ENCODE data around the gene ATP8B3.

GRCh38 chr19:1736927-1737326 is 75.1 kb downstream of the ATP8B3 start:
- TF ChIP-seq POLR2A (IDR thresholded peaks at IDR 0.05) = no peak
- TF ChIP-seq, protein P1, sequence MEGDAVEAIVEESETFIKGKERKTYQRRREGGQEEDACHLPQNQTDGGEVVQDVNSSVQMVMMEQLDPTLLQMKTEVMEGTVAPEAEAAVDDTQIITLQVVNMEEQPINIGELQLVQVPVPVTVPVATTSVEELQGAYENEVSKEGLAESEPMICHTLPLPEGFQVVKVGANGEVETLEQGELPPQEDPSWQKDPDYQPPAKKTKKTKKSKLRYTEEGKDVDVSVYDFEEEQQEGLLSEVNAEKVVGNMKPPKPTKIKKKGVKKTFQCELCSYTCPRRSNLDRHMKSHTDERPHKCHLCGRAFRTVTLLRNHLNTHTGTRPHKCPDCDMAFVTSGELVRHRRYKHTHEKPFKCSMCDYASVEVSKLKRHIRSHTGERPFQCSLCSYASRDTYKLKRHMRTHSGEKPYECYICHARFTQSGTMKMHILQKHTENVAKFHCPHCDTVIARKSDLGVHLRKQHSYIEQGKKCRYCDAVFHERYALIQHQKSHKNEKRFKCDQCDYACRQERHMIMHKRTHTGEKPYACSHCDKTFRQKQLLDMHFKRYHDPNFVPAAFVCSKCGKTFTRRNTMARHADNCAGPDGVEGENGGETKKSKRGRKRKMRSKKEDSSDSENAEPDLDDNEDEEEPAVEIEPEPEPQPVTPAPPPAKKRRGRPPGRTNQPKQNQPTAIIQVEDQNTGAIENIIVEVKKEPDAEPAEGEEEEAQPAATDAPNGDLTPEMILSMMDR (IDR thresholded peaks at IDR 0.05) = no peak

Data from sigmoid colon (tissue), 3 donors.